WERI-Rb-1 (cell line): Measurements from ENCODE around the gene MAB21L2.
"Not testable (repeated sequence)": the region's sequence is repeated elsewhere in the genome, so short reads cannot be mapped to it uniquely, and the experiment has no call there.

Experiments
- DNase-seq: peaks from one replicate; pipeline ENCODE4 v3.0.0-alpha.2; 2020
- H3K27ac ChIP-seq: fragments of 250-450 bp; sonication (Bioruptor Pico); 2 replicates; pipeline ENCODE4 v1.5.1; 2020; ENCODE audit warnings: mild to moderate bottlenecking, moderate library complexity
- H3K27me3 ChIP-seq: fragments of 250-450 bp; sonication (Bioruptor Pico); 2 replicates; pipeline ENCODE4 v1.5.1; 2021; ENCODE audit warnings: mild to moderate bottlenecking, low read depth, moderate library complexity; ENCODE audit not compliant: insufficient read depth, severe bottlenecking
- H3K36me3 ChIP-seq: fragments of 250-450 bp; sonication (Bioruptor Pico); 2 replicates; pipeline ENCODE4 v1.5.1; 2020; ENCODE audit warnings: mild to moderate bottlenecking, moderate library complexity
- H3K4me3 ChIP-seq: 2 replicates; pipeline ENCODE4 v1.5.1; 2011; ENCODE audit warnings: low read depth, mild to moderate bottlenecking, control low read depth, low read length
- H3K9me3 ChIP-seq: fragments of 250-450 bp; sonication (Bioruptor Pico); 2 replicates; pipeline ENCODE4 v1.5.1; 2021; ENCODE audit warnings: mild to moderate bottlenecking, moderate library complexity; ENCODE audit not compliant: severe bottlenecking
- CTCF ChIP-seq: IDR thresholded peaks from 2 replicates; pipeline ENCODE4 v1.5.1; 2011; ENCODE audit warnings: low read depth, mild to moderate bottlenecking, control low read depth, inconsistent platforms, low read length

Gene MAB21L2

DNA sequence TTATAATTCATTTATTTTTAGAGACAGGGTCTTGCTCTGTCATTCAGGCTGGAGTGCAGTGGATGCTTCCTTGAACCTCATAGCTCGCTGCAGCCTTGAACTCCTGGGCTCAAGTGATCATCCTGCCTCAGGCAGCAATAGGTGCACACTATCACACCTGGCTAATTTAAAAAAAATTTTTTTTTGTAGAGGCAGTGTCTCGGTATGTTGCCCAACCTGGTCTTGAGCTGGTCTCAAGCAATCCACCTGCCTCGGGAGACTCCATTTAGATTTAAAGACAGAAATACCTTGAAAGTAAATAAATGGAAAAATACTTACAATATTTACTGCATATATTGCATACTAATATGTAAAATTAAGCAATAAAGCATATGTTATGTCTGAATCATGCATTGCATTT lies 40.3 kb upstream of the MAB21L2 start:
- Histone ChIP-seq H3K9me3 (no peaks in the 10 kb centered on the region), H3K27ac (no peak overlapping the region), H3K36me3 (no peaks in the 10 kb centered on the region), H3K4me3 (no peak overlapping the region), H3K27me3 (no peaks in the 10 kb centered on the region)
- no peak for DNase-seq
- TF ChIP-seq CTCF: no peak

- TF ChIP-seq CTCF: no peak
- no peaks in the 10 kb centered on the region for H3K9me3 ChIP-seq
- H3K36me3 ChIP-seq: no peaks in the 10 kb centered on the region
Measured at GRCh38 chr4:150543042-150543441, 38.9 kb upstream of the MAB21L2 start.

DNA sequence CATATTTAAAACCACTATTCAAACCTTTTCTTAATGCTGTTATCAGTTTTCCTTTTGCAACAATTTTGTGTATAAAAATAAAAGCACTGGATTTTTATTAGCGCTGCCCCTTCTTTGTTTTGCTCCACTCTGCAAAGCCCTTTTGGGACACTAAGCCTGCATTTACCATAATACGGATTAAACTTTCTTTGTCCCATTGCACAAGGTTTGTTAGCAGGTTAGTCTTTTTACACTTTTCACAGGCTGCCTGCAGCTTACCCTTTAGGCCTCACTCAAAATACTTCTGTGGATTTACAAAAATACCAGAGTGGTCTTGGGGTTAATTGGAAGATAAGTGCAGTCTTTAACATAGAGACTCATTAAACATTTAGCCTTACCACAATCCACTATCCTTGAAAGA lies 35.7 kb upstream of the MAB21L2 start:
- Histone ChIP-seq H3K27me3 (no peaks in the 10 kb centered on the region), H3K27ac (no peak overlapping the region), H3K4me3 (no peak overlapping the region), H3K9me3 (no peaks in the 10 kb centered on the region), H3K36me3 (no peaks in the 10 kb centered on the region)
- TF ChIP-seq CTCF: no peak
- peak; percentile 16 for DNase-seq

More at GRCh38 chr4:150543042-150543441, 38.9 kb upstream of the MAB21L2 start:
- H3K27ac ChIP-seq: no peak overlapping the region
- DNase-seq: no peak
- no peaks in the 10 kb centered on the region for H3K27me3 ChIP-seq
- no peak overlapping the region for H3K4me3 ChIP-seq

GRCh38 chr4:150547154-150547838 lies 34.7 kb upstream of the MAB21L2 start:
- no peak for DNase-seq
- H3K27me3 ChIP-seq: no peaks in the 10 kb centered on the region
- TF ChIP-seq CTCF: no peak
- H3K9me3 ChIP-seq: no peaks in the 10 kb centered on the region
- no peak overlapping the region for H3K4me3 ChIP-seq
- H3K27ac ChIP-seq: no peak overlapping the region
- no peaks in the 10 kb centered on the region for H3K36me3 ChIP-seq

- H3K4me3 ChIP-seq, DNase-seq, H3K27me3 ChIP-seq, H3K27ac ChIP-seq, H3K9me3 ChIP-seq, H3K36me3 ChIP-seq: not testable (repeated sequence)
Measured at GRCh38 chr4:150557811-150558210, 24.1 kb upstream of the MAB21L2 start.

DNA sequence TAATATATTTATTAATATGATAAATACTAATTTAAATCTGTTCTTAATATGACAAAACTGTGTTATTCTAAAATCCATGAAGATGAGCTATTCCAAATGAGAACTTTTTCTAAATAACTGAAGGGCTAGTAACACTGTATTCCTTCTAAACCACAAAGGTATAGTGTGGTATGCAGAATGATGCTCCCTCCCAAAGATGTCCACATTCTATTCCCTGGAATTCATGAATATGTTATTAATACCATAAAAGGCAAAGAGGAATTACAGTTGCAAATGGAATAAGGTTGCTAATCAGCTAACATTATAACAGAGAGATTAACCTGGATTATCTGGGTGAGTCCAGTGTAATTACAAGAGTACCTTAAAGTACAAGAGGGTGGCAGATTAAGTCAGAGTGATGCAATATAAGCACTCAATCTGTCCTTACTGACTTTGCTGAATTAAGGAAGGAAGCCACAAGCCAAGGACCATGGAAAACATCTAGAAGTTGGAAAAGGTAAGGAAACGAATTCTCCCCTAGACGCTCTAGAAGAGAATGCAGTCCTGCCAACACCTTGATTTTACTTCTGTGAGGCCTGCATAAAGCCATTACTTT lies 20.7 kb upstream of the MAB21L2 start:
- Histone ChIP-seq H3K36me3 (no peaks in the 10 kb centered on the region), H3K9me3 (peaks cover 17% of the 10 kb centered on the region), H3K27me3 (no peaks in the 10 kb centered on the region), H3K4me3 (no peak overlapping the region), H3K27ac (peak overlapping the region; percentile 46)
- no peak for DNase-seq
- no peak for TF ChIP-seq CTCF
